ENCODE measurements around the gene AIFM2. TPM values are rescaled to one million over a fixed set of nuclear protein-coding genes. Genes with fewer than 3 reads are reported as not detected.

AIFM2 gene
- total RNA-seq, 1 experiment from 2014 or later, result 20.7 TPM

Other genes with a start within 250 kb of the AIFM2 start
- gene MACROH2A2, start 80.0 kb downstream of the AIFM2 start, total RNA-seq (2014; rRNA removed; shearing (Covaris generic); ENCODE audit: low replicate concordance), result 15.0 and 16.3 TPM in 2 replicates
- 19.4 and 29.9 TPM in 2 replicates for gene TYSND1, start 13.9 kb upstream of the AIFM2 start, total RNA-seq (2014; rRNA removed; shearing (Covaris generic); ENCODE audit: low replicate concordance)
- 55.6 and 67.0 TPM in 2 replicates for gene SAR1A, start 37.7 kb upstream of the AIFM2 start, total RNA-seq (2014; rRNA removed; shearing (Covaris generic); ENCODE audit: low replicate concordance)
- gene PPA1, start 100.6 kb upstream of the AIFM2 start, total RNA-seq (2014; rRNA removed; shearing (Covaris generic); ENCODE audit: low replicate concordance), result 437 and 481 TPM in 2 replicates
- not detected in 2 replicates for gene NPFFR1, start 151.2 kb upstream of the AIFM2 start, total RNA-seq (2014; rRNA removed; shearing (Covaris generic); ENCODE audit: low replicate concordance)
- gene LRRC20, start 249.8 kb upstream of the AIFM2 start, total RNA-seq (2014; rRNA removed; shearing (Covaris generic); ENCODE audit: low replicate concordance), result 15.8 and 48.2 TPM in 2 replicates